Mucosa of stomach (tissue), 1 donor: ENCODE measurements around the gene ADAM11.
"Not testable (repeated sequence)": the region's sequence is repeated elsewhere in the genome, so short reads cannot be mapped to it uniquely, and the experiment has no call there.

ENCODE experiments used
- H3K27me3 ChIP-seq: one replicate; pipeline ENCODE4 v1.7.0; 2013; ENCODE audit warnings: mild to moderate bottlenecking, low read length; ENCODE audit not compliant: control insufficient read depth, insufficient read depth
- H3K36me3 ChIP-seq: one replicate; pipeline ENCODE4 v1.7.0; 2013; ENCODE audit warnings: low read length; ENCODE audit not compliant: control insufficient read depth, insufficient read depth
- H3K4me1 ChIP-seq: one replicate; pipeline ENCODE4 v1.7.0; 2013; ENCODE audit warnings: mild to moderate bottlenecking, low read length; ENCODE audit not compliant: control insufficient read depth, insufficient read depth
- H3K4me3 ChIP-seq: one replicate; pipeline ENCODE4 v1.7.0; 2013; ENCODE audit warnings: low read length
- H3K9ac ChIP-seq: one replicate; pipeline ENCODE4 v1.7.0; 2013; ENCODE audit warnings: mild to moderate bottlenecking, low read length, moderate library complexity
- H3K9me3 ChIP-seq: one replicate; pipeline ENCODE4 v1.7.0; 2013; ENCODE audit warnings: mild to moderate bottlenecking, low read length, moderate library complexity; ENCODE audit not compliant: control insufficient read depth
- donor health status: Pancreatic carcinoma.

The ADAM11 gene

DNA sequence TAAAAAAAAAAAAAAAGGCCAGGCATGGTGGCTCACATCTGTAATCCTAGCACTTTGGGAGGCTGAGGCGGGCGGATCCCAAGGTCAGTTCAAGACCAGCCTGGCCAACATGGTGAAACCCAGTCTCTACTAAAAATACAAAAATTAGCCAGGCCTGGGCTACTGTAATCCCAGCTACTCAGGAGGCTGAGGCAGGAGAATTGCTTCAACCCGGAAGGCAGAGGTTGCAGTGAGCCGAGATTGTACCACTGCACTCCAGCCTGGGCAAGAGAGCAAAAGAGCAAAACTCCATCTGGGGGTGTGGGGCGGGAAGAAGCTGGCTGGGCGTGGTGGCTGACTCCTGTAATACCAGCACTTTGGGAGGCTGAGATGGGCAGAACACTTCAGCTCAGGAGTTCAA is 59.7 kb downstream of the ADAM11 start:
- not testable (repeated sequence) for H3K27me3 ChIP-seq, H3K9ac ChIP-seq, H3K4me1 ChIP-seq, H3K4me3 ChIP-seq, H3K9me3 ChIP-seq, H3K36me3 ChIP-seq

- peaks cover under 1% of the 10 kb centered on the region for H3K27me3 ChIP-seq
- H3K9me3 ChIP-seq = no peaks in the 10 kb centered on the region
- no peaks in the 10 kb centered on the region for H3K4me1 ChIP-seq
- H3K4me3 ChIP-seq = no peak overlapping the region
- H3K36me3 ChIP-seq = no peaks in the 10 kb centered on the region
- H3K9ac ChIP-seq = no peak overlapping the region
Observed at GRCh38 chr17:44820631-44821212, 61.9 kb downstream of the ADAM11 start.

DNA sequence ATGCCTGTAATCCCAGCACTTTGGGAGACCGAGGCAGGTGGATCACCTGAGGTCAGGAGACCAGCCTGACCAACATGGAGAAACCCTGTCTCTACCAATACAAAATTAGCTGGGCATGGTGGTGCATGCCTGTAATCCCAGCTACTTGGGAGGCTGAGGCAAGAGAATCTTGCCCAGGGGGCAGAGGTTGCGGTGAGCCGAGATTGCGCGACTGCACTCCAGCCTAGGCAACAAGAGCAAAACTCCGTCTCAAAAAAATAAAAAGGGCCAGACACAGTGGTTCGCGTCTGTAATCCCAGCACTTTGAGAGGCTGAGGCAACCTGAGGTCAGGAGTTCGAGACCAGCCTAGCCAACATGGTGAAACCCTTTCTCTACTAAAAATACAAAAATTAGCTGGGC is 66.4 kb downstream of the ADAM11 start:
- H3K4me3 ChIP-seq, H3K36me3 ChIP-seq, H3K4me1 ChIP-seq, H3K9ac ChIP-seq, H3K9me3 ChIP-seq: not testable (repeated sequence)
- peaks cover 38% of the 10 kb centered on the region for H3K27me3 ChIP-seq

DNA sequence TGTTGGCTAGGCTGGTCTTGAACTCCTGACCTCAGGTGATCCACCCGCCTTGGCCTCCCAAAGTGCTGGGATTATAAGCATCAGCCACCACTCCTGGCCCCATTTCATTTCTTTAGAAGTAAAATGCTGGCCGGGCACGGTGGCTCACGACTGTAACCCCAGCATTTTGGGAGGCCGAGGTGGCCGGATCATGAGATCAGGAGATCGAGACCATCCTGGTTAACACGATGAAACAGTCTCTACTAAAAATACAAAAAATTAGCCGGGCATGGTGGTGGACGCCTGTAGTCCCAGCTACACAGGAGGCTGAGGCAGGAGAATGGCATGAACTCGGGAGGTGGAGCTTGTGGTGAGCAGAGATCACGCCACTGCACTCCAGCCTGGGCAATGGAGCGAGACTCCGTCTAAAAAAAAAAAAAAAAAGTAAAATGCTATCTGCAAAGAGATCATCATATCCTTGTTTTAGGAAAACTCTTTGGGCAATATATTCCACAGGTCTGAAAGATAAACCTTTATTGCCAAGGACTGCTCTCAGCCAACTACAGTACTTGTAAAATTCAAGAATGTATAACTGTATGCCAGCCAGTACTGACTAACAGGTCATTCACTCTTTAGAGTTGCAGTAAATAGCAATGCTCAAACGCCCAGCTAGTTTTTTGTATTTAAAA is 67.5 kb downstream of the ADAM11 start:
- no peak overlapping the region for H3K9ac ChIP-seq
- peaks cover 48% of the 10 kb centered on the region for H3K27me3 ChIP-seq
- H3K9me3 ChIP-seq = no peaks in the 10 kb centered on the region
- H3K36me3 ChIP-seq = no peaks in the 10 kb centered on the region
- H3K4me3 ChIP-seq = no peak overlapping the region
- H3K4me1 ChIP-seq = peaks cover 4% of the 10 kb centered on the region

GRCh38 chr17:44827863-44828262 is 69.1 kb downstream of the ADAM11 start:
- Histone ChIP-seq H3K27me3 (peaks cover 63% of the 10 kb centered on the region), H3K9ac (no peak overlapping the region), H3K9me3 (no peaks in the 10 kb centered on the region), H3K36me3 (no peaks in the 10 kb centered on the region), H3K4me3 (no peak overlapping the region), H3K4me1 (peaks cover 4% of the 10 kb centered on the region)

DNA sequence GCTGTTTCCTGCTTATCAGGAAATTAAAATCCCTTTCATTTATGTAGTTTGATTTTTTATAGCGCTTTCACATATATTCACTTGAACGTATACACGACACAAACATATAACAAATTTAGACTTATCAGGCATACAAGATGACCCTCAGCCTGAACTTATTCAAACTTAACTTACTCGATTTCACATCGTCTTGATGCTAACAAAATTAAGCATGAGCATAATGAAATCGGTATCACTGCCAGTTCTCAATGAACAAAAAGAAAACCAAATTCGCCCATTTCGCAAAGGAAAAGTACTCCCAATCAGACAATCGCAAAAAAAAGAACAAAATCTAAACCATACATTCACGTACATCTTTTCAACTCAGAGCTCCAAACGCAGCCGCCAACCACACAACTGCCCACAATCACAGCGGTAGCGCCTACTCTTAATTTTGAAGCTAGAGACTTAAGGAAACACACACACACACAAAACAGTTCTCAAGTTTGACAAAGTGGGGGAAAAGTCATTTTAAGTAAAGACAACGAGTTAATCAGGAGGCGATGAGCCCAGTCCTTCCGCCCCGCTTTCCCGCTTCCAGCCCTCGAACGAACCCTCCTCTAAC is 70.2 kb downstream of the ADAM11 start:
- peak overlapping the region; percentile 44 for H3K9ac ChIP-seq
- no peaks in the 10 kb centered on the region for H3K9me3 ChIP-seq
- peaks cover 4% of the 10 kb centered on the region for H3K4me1 ChIP-seq
- H3K36me3 ChIP-seq = no peaks in the 10 kb centered on the region
- H3K27me3 ChIP-seq = peaks cover 66% of the 10 kb centered on the region
- no peak overlapping the region for H3K4me3 ChIP-seq

DNA sequence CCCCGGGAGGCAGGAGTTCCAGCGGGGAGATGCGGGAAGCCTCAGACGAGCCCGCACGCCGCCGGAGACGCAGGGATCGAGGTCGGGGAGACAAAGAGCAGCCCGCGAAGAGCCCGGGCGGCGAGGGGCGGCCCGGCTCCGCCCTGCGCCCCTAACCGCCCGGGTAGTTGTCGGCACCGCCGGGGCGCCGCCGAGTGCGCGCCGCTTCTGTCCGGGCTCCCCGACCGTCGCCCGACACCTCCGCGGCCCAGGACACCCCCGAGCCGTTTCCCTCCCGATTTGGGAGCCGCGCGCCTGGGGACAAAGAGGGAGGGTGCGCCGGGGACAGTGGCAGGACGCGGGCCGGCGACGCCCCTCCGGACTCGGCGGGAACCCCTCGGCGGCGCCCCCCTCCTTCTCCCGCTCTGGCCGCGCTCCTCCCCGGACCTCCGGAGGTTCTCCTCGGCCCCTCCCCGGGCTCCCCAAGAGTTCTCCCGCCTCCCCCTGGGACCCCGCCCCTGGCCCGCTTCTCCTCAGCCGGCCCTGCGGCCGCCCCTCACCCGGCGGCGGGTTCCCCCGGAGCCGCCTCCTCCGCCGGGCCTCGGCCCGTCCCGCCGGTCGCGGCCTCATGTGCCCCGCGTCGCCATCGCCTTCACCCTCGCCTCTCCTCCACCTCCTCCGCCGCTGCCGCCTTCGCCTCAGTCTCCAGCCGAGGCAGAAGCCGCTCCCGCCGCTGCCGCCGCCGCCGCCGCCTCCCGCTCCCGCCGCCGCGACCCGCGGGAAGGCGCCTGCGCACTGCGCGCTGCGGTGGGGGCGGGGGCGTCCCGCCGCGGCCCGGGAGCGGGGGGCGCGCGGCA is 71.0 kb downstream of the ADAM11 start, which contains the start of gene GJC1:
TSS of gene GJC1 (minus strand) at position 765 of the 836 bp plus-strand sequence. CDS start 24,470 bp downstream, outside the sequence.
- Histone ChIP-seq H3K27me3 (peaks cover 66% of the 10 kb centered on the region), H3K9me3 (no peaks in the 10 kb centered on the region), H3K36me3 (no peaks in the 10 kb centered on the region), H3K9ac (peak within 1 kb of the TSS; percentile 44), H3K4me1 (peaks cover 4% of the 10 kb centered on the region), H3K4me3 (no peak within 1 kb of the TSS)

GRCh38 chr17:44830359-44831288 is 71.8 kb downstream of the ADAM11 start:
- H3K9me3 ChIP-seq = no peaks in the 10 kb centered on the region
- H3K36me3 ChIP-seq = no peaks in the 10 kb centered on the region
- H3K27me3 ChIP-seq = peaks cover 66% of the 10 kb centered on the region
- peaks cover 4% of the 10 kb centered on the region for H3K4me1 ChIP-seq
- no peak overlapping the region for H3K4me3 ChIP-seq
- no peak overlapping the region for H3K9ac ChIP-seq

DNA sequence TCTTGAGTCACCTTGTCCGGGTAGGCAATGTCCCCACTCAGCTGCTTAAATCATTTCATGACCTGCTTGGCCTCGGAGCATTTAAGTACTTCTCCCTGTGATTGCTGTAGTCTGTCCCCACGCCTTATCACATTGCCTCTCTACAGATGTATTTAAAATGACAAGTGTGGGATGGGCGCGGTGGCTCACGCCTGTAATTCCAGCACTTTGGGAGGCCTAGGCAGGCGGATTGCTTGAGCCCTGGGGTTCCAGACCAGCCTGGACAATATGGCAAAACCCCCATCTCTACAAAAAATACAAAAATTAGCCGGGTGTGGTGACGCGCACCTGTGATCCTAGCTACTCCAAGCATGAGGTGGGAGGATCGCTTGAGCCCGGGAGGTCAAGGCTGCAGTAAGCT is 72.6 kb downstream of the ADAM11 start:
- H3K27me3 ChIP-seq = peaks cover 60% of the 10 kb centered on the region
- no peak overlapping the region for H3K9ac ChIP-seq
- H3K36me3 ChIP-seq = no peaks in the 10 kb centered on the region
- H3K9me3 ChIP-seq = no peaks in the 10 kb centered on the region
- peaks cover 4% of the 10 kb centered on the region for H3K4me1 ChIP-seq
- no peak overlapping the region for H3K4me3 ChIP-seq
